Neuronal stem cell (in vitro differentiated cells): ENCODE results near the gene NDUFAF3.

Experiments used
- DNase-seq: peaks from one replicate; pipeline ENCODE4 v3.0.0-alpha.2; 2013; ENCODE audit warnings: low spot score
- H2AFZ ChIP-seq: one replicate; pipeline ENCODE4 v1.6.1; 2013; ENCODE audit warnings: mild to moderate bottlenecking, low read length, inconsistent platforms
- H2AK5ac ChIP-seq: 2 replicates; pipeline ENCODE4 v1.6.1; 2013; ENCODE audit warnings: low read depth, mild to moderate bottlenecking, inconsistent platforms, low read length, moderate library complexity, mixed read lengths
- H2BK120ac ChIP-seq: 2 replicates; pipeline ENCODE4 v1.6.1; 2013; ENCODE audit warnings: low read depth, mild to moderate bottlenecking, inconsistent platforms, low read length, moderate library complexity, mixed read lengths
- H2BK12ac ChIP-seq: one replicate; pipeline ENCODE4 v1.6.1; 2013; ENCODE audit warnings: low read length, inconsistent platforms
- H2BK15ac ChIP-seq: 2 replicates; pipeline ENCODE4 v1.6.1; 2013; ENCODE audit warnings: mild to moderate bottlenecking, low read length, inconsistent platforms, mixed read lengths
- H2BK5ac ChIP-seq: one replicate; pipeline ENCODE4 v1.6.1; 2013; ENCODE audit warnings: inconsistent platforms, mild to moderate bottlenecking, low read length, moderate library complexity
- H3K14ac ChIP-seq: one replicate; pipeline ENCODE4 v1.6.1; 2013; ENCODE audit warnings: low read length, inconsistent platforms
- H3K18ac ChIP-seq: 2 replicates; pipeline ENCODE4 v1.6.1; 2013; ENCODE audit warnings: low read length, inconsistent platforms
- H3K23ac ChIP-seq: 2 replicates; pipeline ENCODE4 v1.6.1; 2013; ENCODE audit warnings: low read depth, mild to moderate bottlenecking, mixed read lengths, low read length, inconsistent platforms; ENCODE audit not compliant: poor library complexity
- H3K27ac ChIP-seq: replicated peaks from 3 replicates; pipeline ENCODE4 v1.5.1; 2013; ENCODE audit warnings: low read length, inconsistent platforms
- H3K27me3 ChIP-seq, 3 experiments: 2 replicates each; pipeline ENCODE4 v1.6.1; 2013; ENCODE audit warnings: low read length in 3 of 3, mild to moderate bottlenecking in 2 of 3, inconsistent platforms in 1 of 3, low read depth in 1 of 3, mixed read lengths in 1 of 3, moderate library complexity in 1 of 3; ENCODE audit not compliant: control insufficient read depth in 3 of 3, insufficient read depth in 3 of 3
- H3K36me3 ChIP-seq, 2 donors: replicated peaks in 1 of 2; 2 replicates each; pipeline ENCODE4 v1.6.1; 2013; ENCODE audit warnings: low read length in 2 of 2; ENCODE audit not compliant: control insufficient read depth in 2 of 2, insufficient read depth in 2 of 2
- H3K4ac ChIP-seq: 2 replicates; pipeline ENCODE4 v1.6.1; 2013; ENCODE audit warnings: inconsistent platforms, mild to moderate bottlenecking, low read length, moderate library complexity
- H3K4me1 ChIP-seq, 2 donors: 1 replicate in 1 of 2; 2 replicates in 1 of 2; pipeline ENCODE4 v1.6.1; 2013; ENCODE audit warnings: low read length in 2 of 2, low read depth in 1 of 2; ENCODE audit not compliant: control insufficient read depth in 2 of 2, insufficient read depth in 1 of 2
- H3K4me2 ChIP-seq: one replicate; pipeline ENCODE4 v1.6.1; 2013; ENCODE audit warnings: mild to moderate bottlenecking, low read length, inconsistent platforms; ENCODE audit not compliant: insufficient read depth, poor library complexity, severe bottlenecking
- H3K4me3 ChIP-seq, 2 donors: 2 replicates each; pipeline ENCODE4 v1.5.1; 2013; ENCODE audit warnings: low read length in 2 of 2, mild to moderate bottlenecking in 2 of 2, inconsistent platforms in 1 of 2, moderate library complexity in 1 of 2
- H3K79me1 ChIP-seq: one replicate; pipeline ENCODE4 v1.6.1; 2013; ENCODE audit warnings: low read depth, mild to moderate bottlenecking, inconsistent platforms, low read length, moderate library complexity
- H3K9ac ChIP-seq: one replicate; pipeline ENCODE4 v1.6.1; 2013; ENCODE audit warnings: mild to moderate bottlenecking, low read depth, low read length, inconsistent platforms; ENCODE audit not compliant: poor library complexity
- H3K9me3 ChIP-seq, 2 donors: replicated peaks in 1 of 2; 2 replicates each; pipeline versions ENCODE3 to v1.6.1; 2013; ENCODE audit warnings: low read length in 2 of 2, mild to moderate bottlenecking in 2 of 2, inconsistent platforms in 1 of 2, low read depth in 1 of 2, mixed read lengths in 1 of 2, moderate library complexity in 1 of 2; ENCODE audit not compliant: control insufficient read depth in 2 of 2, insufficient read depth in 1 of 2
- H4K8ac ChIP-seq: one replicate; pipeline ENCODE4 v1.6.1; 2013; ENCODE audit warnings: low read depth, mild to moderate bottlenecking, inconsistent platforms, low read length, moderate library complexity
- H4K91ac ChIP-seq: one replicate; pipeline ENCODE4 v1.6.1; 2013; ENCODE audit warnings: low read length, low read depth, mild to moderate bottlenecking, inconsistent platforms; ENCODE audit not compliant: poor library complexity
- WGBS, 2 donors: extraction: QIAGEN DNeasy Blood & Tissue Kit; methylation state at CpG; one replicate each; pipeline ENCODE4 v1.1.7; 2013; ENCODE audit warnings: missing lambda C conversion rate in 2 of 2, mixed read lengths in 1 of 2; ENCODE audit not compliant: insufficient read length in 2 of 2, insufficient replicate concordance in 1 of 2; ENCODE audit errors: extremely low coverage in 2 of 2; 5-methylcytosine and 5-hydroxymethylcytosine counted together

The NDUFAF3 gene

GRCh38 chr3:49022688-49023171 lies 809 bp downstream of the NDUFAF3 start:
- Histone ChIP-seq H3K4me3 (peak overlapping the region; percentile 93 to 97), H3K27me3 (no peaks in the 10 kb centered on the region), H3K27ac (no peak overlapping the region), H2BK5ac (peak overlapping the region; percentile 99), H2AK5ac (peak overlapping the region; percentile 98), H2BK12ac (no peak overlapping the region), H3K14ac (peak overlapping the region; percentile 86), H4K91ac (no peak overlapping the region), H3K23ac (peak overlapping the region; percentile 99), H2BK15ac (no peak overlapping the region), H3K4ac (no peak overlapping the region), H2AFZ (no peak overlapping the region), H4K8ac (no peak overlapping the region), H3K36me3 (peaks cover 39 to 53% of the 10 kb centered on the region in 2 donors), H3K4me1 (peaks cover 16 to 18% of the 10 kb centered on the region in 2 donors), H3K18ac (peak overlapping the region; percentile 99), H3K79me1 (peaks cover 14% of the 10 kb centered on the region), H3K9ac (peak overlapping the region; percentile 100), H3K4me2 (peak overlapping the region; percentile 96), H3K9me3 (no peaks in the 10 kb centered on the region), H2BK120ac (peak overlapping the region; percentile 6)
- no peak for DNase-seq
- WGBS, 2 donors: no CpG with 5 or more reads among the region's 12 CpGs

- Histone ChIP-seq H3K79me1 (peaks cover 20% of the 10 kb centered on the region), H3K36me3 (peaks cover 41 to 63% of the 10 kb centered on the region in 2 donors), H3K18ac (no peak overlapping the region), H2BK12ac (no peak overlapping the region), H3K23ac (no peak overlapping the region), H4K91ac (no peak overlapping the region), H3K27ac (no peak overlapping the region), H3K4me3 (no peak overlapping the region), H2AFZ (no peak overlapping the region), H3K14ac (no peak overlapping the region), H3K9me3 (no peaks in the 10 kb centered on the region), H3K9ac (no peak overlapping the region), H3K27me3 (no peaks in the 10 kb centered on the region), H2AK5ac (no peak overlapping the region), H3K4me2 (no peak overlapping the region), H3K4ac (no peak overlapping the region), H2BK5ac (no peak overlapping the region), H4K8ac (no peak overlapping the region), H2BK120ac (no peak overlapping the region), H2BK15ac (no peak overlapping the region), H3K4me1 (peaks cover 21% of the 10 kb centered on the region in 2 donors)
- WGBS, 2 donors: no CpG with 5 or more reads among the region's 4 CpGs
- no peak for DNase-seq
Observed at GRCh38 chr3:49023775-49024174, 1.9 kb downstream of the NDUFAF3 start.

- Histone ChIP-seq H3K27me3 (no peaks in the 10 kb centered on the region), H2BK12ac (no peak overlapping the region)
Observed at GRCh38 chr3:49024449-49024848, 2.5 kb downstream of the NDUFAF3 start.

GRCh38 chr3:49025005-49025792 lies 3.3 kb downstream of the NDUFAF3 start:
- no peak overlapping the region for H2BK120ac ChIP-seq
- no peak overlapping the region for H2AK5ac ChIP-seq
- H4K91ac ChIP-seq: no peak overlapping the region
- no peak overlapping the region for H4K8ac ChIP-seq
- H3K18ac ChIP-seq: no peak overlapping the region
- no peak overlapping the region for H3K23ac ChIP-seq
- no peaks in the 10 kb centered on the region for H3K9me3 ChIP-seq
- H3K27ac ChIP-seq: no peak overlapping the region
- no peaks in the 10 kb centered on the region for H3K27me3 ChIP-seq
- no peak overlapping the region for H2BK5ac ChIP-seq
- no peak overlapping the region for H2AFZ ChIP-seq
- DNase-seq: no peak
- no peak overlapping the region for H2BK12ac ChIP-seq
- H3K4me3 ChIP-seq: no peak overlapping the region
- H3K4me2 ChIP-seq: no peak overlapping the region
- H2BK15ac ChIP-seq: no peak overlapping the region
- no CpG with 5 or more reads among the region's 13 CpGs for WGBS, 2 donors
- H3K4ac ChIP-seq: no peak overlapping the region
- peaks cover 16 to 22% of the 10 kb centered on the region in 2 donors for H3K4me1 ChIP-seq
- peaks cover 19% of the 10 kb centered on the region for H3K79me1 ChIP-seq
- no peak overlapping the region for H3K14ac ChIP-seq
- peaks cover 41 to 72% of the 10 kb centered on the region in 2 donors for H3K36me3 ChIP-seq
- H3K9ac ChIP-seq: peak overlapping the region; percentile 17

More at GRCh38 chr3:49024449-49024848, 2.5 kb downstream of the NDUFAF3 start:
- H3K27ac ChIP-seq: no peak overlapping the region
- H3K36me3 ChIP-seq: peaks cover 41 to 64% of the 10 kb centered on the region in 2 donors
- no peak for DNase-seq
- H4K8ac ChIP-seq: no peak overlapping the region
- H2BK15ac ChIP-seq: no peak overlapping the region
- H3K23ac ChIP-seq: no peak overlapping the region
- H3K4me1 ChIP-seq: peaks cover 22 to 25% of the 10 kb centered on the region in 2 donors
- H3K9me3 ChIP-seq: no peaks in the 10 kb centered on the region
- H3K9ac ChIP-seq: no peak overlapping the region
- no CpG with 5 or more reads among the region's 5 CpGs for WGBS, 2 donors
- no peak overlapping the region for H3K4ac ChIP-seq
- H2AFZ ChIP-seq: no peak overlapping the region
- no peak overlapping the region for H3K18ac ChIP-seq
- H2BK5ac ChIP-seq: no peak overlapping the region
- H4K91ac ChIP-seq: no peak overlapping the region
- no peak overlapping the region for H3K14ac ChIP-seq
- no peak overlapping the region for H2BK120ac ChIP-seq
- H3K4me3 ChIP-seq: no peak overlapping the region
- H3K79me1 ChIP-seq: peaks cover 22% of the 10 kb centered on the region
- H2AK5ac ChIP-seq: no peak overlapping the region
- no peak overlapping the region for H3K4me2 ChIP-seq
